OCI-LY1 (cell line): ENCODE measurements around the gene FRS2.

Experiments
- H2AFZ ChIP-seq: fragments of 200-600 bp; sonication (generic), shearing (Covaris generic); 2 replicates; pipeline ENCODE4 v1.6.0; 2014; ENCODE audit warnings: antibody characterized with exemption, mild to moderate bottlenecking, low read length
- H3F3A ChIP-seq: fragments of 200-600 bp; sonication (generic), shearing (Covaris generic); 2 replicates; pipeline ENCODE4 v1.6.0; 2014; ENCODE audit warnings: mild to moderate bottlenecking, antibody characterized with exemption, low read length, moderate library complexity; ENCODE audit not compliant: insufficient read depth
- H3K27ac ChIP-seq: fragments of 200-600 bp; sonication (generic); 2 replicates; pipeline ENCODE4 v1.5.1; 2014; ENCODE audit warnings: low read length, mixed run types, mild to moderate bottlenecking, low read depth; ENCODE audit not compliant: poor library complexity, severe bottlenecking
- H3K27me3 ChIP-seq: fragments of 200-600 bp; sonication (generic); 2 replicates; pipeline ENCODE4 v1.6.0; 2014; ENCODE audit warnings: antibody characterized with exemption, mild to moderate bottlenecking, low read length, moderate library complexity; ENCODE audit not compliant: insufficient read depth
- H3K36me3 ChIP-seq: fragments of 200-600 bp; sonication (generic); 2 replicates; pipeline ENCODE4 v1.6.1; 2014; ENCODE audit warnings: mild to moderate bottlenecking, antibody characterized with exemption, low read length, moderate library complexity, mixed read lengths; ENCODE audit not compliant: insufficient read depth
- H3K4me1 ChIP-seq: fragments of 200-600 bp; sonication (generic); 2 replicates; pipeline ENCODE4 v1.5.1; 2014; ENCODE audit warnings: mild to moderate bottlenecking, low read length, moderate library complexity; ENCODE audit not compliant: insufficient read depth, severe bottlenecking
- H3K4me2 ChIP-seq: fragments of 200-600 bp; sonication (generic), shearing (Covaris generic); 2 replicates; pipeline ENCODE4 v1.6.1; 2014; ENCODE audit warnings: low read length
- H3K4me3 ChIP-seq: fragments of 200-600 bp; sonication (generic); 2 replicates; pipeline ENCODE4 v1.5.1; 2014; ENCODE audit warnings: low read length, low read depth, mild to moderate bottlenecking, mixed read lengths; ENCODE audit not compliant: poor library complexity, severe bottlenecking
- H3K79me2 ChIP-seq: fragments of 200-600 bp; shearing (Covaris generic); 2 replicates; pipeline ENCODE4 v1.6.1; 2016; ENCODE audit warnings: mixed run types, low read length, mixed read lengths; ENCODE audit not compliant: insufficient read depth
- H3K9ac ChIP-seq: fragments of 200-600 bp; sonication (generic), shearing (Covaris generic); 2 replicates; pipeline ENCODE4 v1.6.1; 2014; ENCODE audit warnings: mild to moderate bottlenecking, low read length, mixed read lengths
- H3K9me2 ChIP-seq: fragments of 200-600 bp; sonication (generic), shearing (Covaris generic); 2 replicates; pipeline ENCODE4 v1.6.1; 2014; ENCODE audit warnings: low read depth, mild to moderate bottlenecking, low read length, mixed read lengths
- H3K9me3 ChIP-seq: fragments of 200-600 bp; shearing (Covaris generic); 2 replicates; pipeline ENCODE4 v1.6.1; 2014; ENCODE audit warnings: low read length, mixed read lengths
- H4K20me1 ChIP-seq: fragments of 200-600 bp; sonication (generic), shearing (Covaris generic); 2 replicates; pipeline ENCODE4 v1.6.0; 2016; ENCODE audit warnings: mild to moderate bottlenecking, low read length; ENCODE audit not compliant: insufficient read depth
- EZH2 ChIP-seq: fragments of 200-600 bp; sonication (generic), shearing (Covaris generic); IDR thresholded peaks from 2 replicates; pipeline ENCODE4 v1.8.0; 2017; ENCODE audit warnings: borderline replicate concordance, mixed run types, mild to moderate bottlenecking, antibody characterized with exemption, low read length, moderate library complexity, mixed read lengths
- TF ChIP-seq, protein P1 (sequence below): fragments of 200-600 bp; sonication (generic), shearing (Covaris generic); IDR thresholded peaks from 2 replicates; pipeline ENCODE4 v1.5.1; 2017; ENCODE audit warnings: mild to moderate bottlenecking, antibody characterized with exemption, low read length, moderate library complexity, mixed read lengths

FRS2 gene

GRCh38 chr12:69437073-69437472, 33.1 kb upstream of the FRS2 start:
- no peaks in the 10 kb centered on the region for H3K9me2 ChIP-seq
- H3K4me3 ChIP-seq, result no peak overlapping the region
- H3K9ac ChIP-seq, result no peak overlapping the region
- H3F3A ChIP-seq, result no peaks in the 10 kb centered on the region
- H4K20me1 ChIP-seq, result no peaks in the 10 kb centered on the region
- no peaks in the 10 kb centered on the region for H3K79me2 ChIP-seq
- no peaks in the 10 kb centered on the region for H3K27me3 ChIP-seq
- H3K9me3 ChIP-seq, result no peaks in the 10 kb centered on the region
- no peak overlapping the region for H3K4me2 ChIP-seq
- no peak for TF ChIP-seq EZH2
- no peaks in the 10 kb centered on the region for H3K4me1 ChIP-seq
- H3K27ac ChIP-seq, result no peak overlapping the region
- H2AFZ ChIP-seq, result no peak overlapping the region
- no peaks in the 10 kb centered on the region for H3K36me3 ChIP-seq

DNA sequence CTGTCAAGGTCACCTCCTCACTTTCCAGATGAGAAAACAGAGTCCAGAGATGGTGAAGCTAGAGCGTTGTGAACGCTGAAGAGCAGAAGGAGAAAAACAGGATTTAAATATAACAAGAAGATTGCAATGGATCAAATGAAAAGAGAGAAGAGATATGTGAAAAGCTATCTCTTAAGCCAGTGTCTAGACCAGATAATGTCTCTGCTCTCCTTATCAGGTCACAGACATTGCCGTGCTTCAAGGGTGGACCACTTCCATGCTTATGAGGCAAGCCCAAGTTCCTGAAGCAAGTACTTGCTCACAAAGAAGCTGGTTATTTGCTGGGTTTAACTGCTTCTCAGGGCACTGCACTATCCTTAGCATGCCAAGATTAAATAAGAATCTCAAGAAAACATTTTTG, 31.6 kb upstream of the FRS2 start:
- Histone ChIP-seq H3F3A (no peaks in the 10 kb centered on the region), H2AFZ (no peak overlapping the region), H3K4me1 (no peaks in the 10 kb centered on the region), H3K4me3 (no peak overlapping the region), H3K27ac (no peak overlapping the region), H3K27me3 (no peaks in the 10 kb centered on the region), H3K79me2 (no peaks in the 10 kb centered on the region), H3K9ac (no peak overlapping the region), H4K20me1 (no peaks in the 10 kb centered on the region), H3K36me3 (no peaks in the 10 kb centered on the region), H3K4me2 (no peak overlapping the region), H3K9me2 (no peaks in the 10 kb centered on the region), H3K9me3 (no peaks in the 10 kb centered on the region)
- no peak for TF ChIP-seq EZH2
- TF ChIP-seq, protein P1, sequence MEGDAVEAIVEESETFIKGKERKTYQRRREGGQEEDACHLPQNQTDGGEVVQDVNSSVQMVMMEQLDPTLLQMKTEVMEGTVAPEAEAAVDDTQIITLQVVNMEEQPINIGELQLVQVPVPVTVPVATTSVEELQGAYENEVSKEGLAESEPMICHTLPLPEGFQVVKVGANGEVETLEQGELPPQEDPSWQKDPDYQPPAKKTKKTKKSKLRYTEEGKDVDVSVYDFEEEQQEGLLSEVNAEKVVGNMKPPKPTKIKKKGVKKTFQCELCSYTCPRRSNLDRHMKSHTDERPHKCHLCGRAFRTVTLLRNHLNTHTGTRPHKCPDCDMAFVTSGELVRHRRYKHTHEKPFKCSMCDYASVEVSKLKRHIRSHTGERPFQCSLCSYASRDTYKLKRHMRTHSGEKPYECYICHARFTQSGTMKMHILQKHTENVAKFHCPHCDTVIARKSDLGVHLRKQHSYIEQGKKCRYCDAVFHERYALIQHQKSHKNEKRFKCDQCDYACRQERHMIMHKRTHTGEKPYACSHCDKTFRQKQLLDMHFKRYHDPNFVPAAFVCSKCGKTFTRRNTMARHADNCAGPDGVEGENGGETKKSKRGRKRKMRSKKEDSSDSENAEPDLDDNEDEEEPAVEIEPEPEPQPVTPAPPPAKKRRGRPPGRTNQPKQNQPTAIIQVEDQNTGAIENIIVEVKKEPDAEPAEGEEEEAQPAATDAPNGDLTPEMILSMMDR, result no peak

- Histone ChIP-seq H3K9me3 (no peaks in the 10 kb centered on the region), H3K4me2 (no peak overlapping the region), H3F3A (no peaks in the 10 kb centered on the region), H2AFZ (no peak overlapping the region), H3K27me3 (no peaks in the 10 kb centered on the region), H3K9ac (no peak overlapping the region), H3K27ac (no peak overlapping the region), H3K9me2 (no peaks in the 10 kb centered on the region), H3K36me3 (no peaks in the 10 kb centered on the region), H3K79me2 (no peaks in the 10 kb centered on the region), H4K20me1 (no peaks in the 10 kb centered on the region), H3K4me3 (no peak overlapping the region), H3K4me1 (no peaks in the 10 kb centered on the region)
- no peak for TF ChIP-seq EZH2
- TF ChIP-seq, protein P1, result no peak
Measured at GRCh38 chr12:69440016-69440415, 30.2 kb upstream of the FRS2 start.

- Histone ChIP-seq H3K9me3 (no peaks in the 10 kb centered on the region), H3K9ac (no peak overlapping the region), H3K4me1 (no peaks in the 10 kb centered on the region), H3K4me3 (no peak overlapping the region), H3K27ac (no peak overlapping the region), H3K27me3 (no peaks in the 10 kb centered on the region), H4K20me1 (no peaks in the 10 kb centered on the region), H3K36me3 (no peaks in the 10 kb centered on the region), H2AFZ (no peak overlapping the region), H3F3A (no peaks in the 10 kb centered on the region), H3K79me2 (no peaks in the 10 kb centered on the region), H3K4me2 (no peak overlapping the region), H3K9me2 (no peaks in the 10 kb centered on the region)
- TF ChIP-seq EZH2, result no peak
- TF ChIP-seq, protein P1, result no peak
Measured at GRCh38 chr12:69440886-69441285, 29.3 kb upstream of the FRS2 start.
